H1 (cell line): Measurements from ENCODE around the gene ACHE. TPM values are rescaled to one million over a fixed set of nuclear protein-coding genes. Genes with fewer than 3 reads are reported as not detected.

Experiments
- CHD7 ChIP-seq: fragments of 300-600 bp; sonication (generic); IDR thresholded peaks from 2 replicates; pipeline ENCODE4 v1.7.1; 2012; ENCODE audit warnings: low read length, moderate library complexity, mild to moderate bottlenecking, inconsistent platforms; ENCODE audit not compliant: insufficient replicate concordance
- EGR1 ChIP-seq: IDR thresholded peaks from 2 replicates; pipeline ENCODE4 v1.6.1; 2011; ENCODE audit warnings: low read depth, low read length, borderline replicate concordance
- FOSL1 ChIP-seq: IDR thresholded peaks from 2 replicates; pipeline ENCODE4 v1.6.1; 2011; ENCODE audit warnings: mild to moderate bottlenecking, low read depth, low read length, moderate library complexity; ENCODE audit not compliant: insufficient read depth
- HDAC2 ChIP-seq, 2 experiments: fragments of 300-600 bp in 1 of 2; sonication (generic) in 1 of 2; IDR thresholded peaks; 2 replicates each; pipeline ENCODE4 v1.6.1; 2011 to 2012; ENCODE audit warnings: low read depth in 2 of 2, low read length in 2 of 2, mild to moderate bottlenecking in 2 of 2, moderate library complexity in 2 of 2, borderline replicate concordance in 1 of 2, inconsistent platforms in 1 of 2
- POU5F1 ChIP-seq: IDR thresholded peaks from 2 replicates; pipeline ENCODE4 v1.6.1; 2011; ENCODE audit warnings: low read depth, mild to moderate bottlenecking, low read length, moderate library complexity
- RNF2 ChIP-seq: fragments of 200-900, 300-1000 bp; sonication (generic); IDR thresholded peaks from 2 replicates; pipeline ENCODE4 v1.7.1; 2016; ENCODE audit warnings: borderline replicate concordance, low read depth, mild to moderate bottlenecking, antibody characterized with exemption, low read length; ENCODE audit not compliant: poor library complexity, severe bottlenecking; ENCODE audit errors: missing control alignments
- RXRA ChIP-seq: IDR thresholded peaks from 2 replicates; pipeline ENCODE4 v1.6.1; 2011; ENCODE audit warnings: low read depth, mild to moderate bottlenecking, low read length, moderate library complexity; ENCODE audit not compliant: insufficient read depth
- TAF1 ChIP-seq: IDR thresholded peaks from 2 replicates; pipeline ENCODE4 v1.6.1; 2011; ENCODE audit warnings: mild to moderate bottlenecking, low read depth, low read length
- polyA plus RNA-seq, 7 experiments: library from polyadenylated mRNA; depleted of rRNA in 3 of 7; stranded (reverse) in 5 of 7; unstranded in 2 of 7; fragments of >200 nt in 5 of 7; fragments of 200-250 nt in 2 of 7; gene quantifications; 1 replicate in 5 of 7; 2 replicates in 1 of 7; 4 replicates in 1 of 7; pipeline versions ENCODE4 v1.2.1 to v1.2.3, GENCODE V29; 2011 to 2013; ENCODE audit warnings: missing spikeins in 2 of 7, mixed read lengths in 2 of 7
- total RNA-seq: library from RNA; stranded (reverse); fragmentation: NEBNext Ultra II Directional; extraction: Animal tissue kit (Norgen Biotek cat#: 25700); gene quantifications from 2 replicates; pipeline ENCODE4 v1.2.1, GENCODE V29; 2021

ACHE gene
- total and polyA plus RNA-seq, 2 of the 8 experiments (the other 6 are each of a cell fraction or from before 2014, with no cell fraction given) = 1.4 to 4.3 TPM

- TF ChIP-seq CHD7 = no peak
- TF ChIP-seq RNF2 = no peak
- TF ChIP-seq RXRA = 0 out of 2 replicates have a peak, but pooled peaks have one; percentile 50
- peak; percentile 22; the same call in 1 of the 2 replicates for TF ChIP-seq EGR1
- no peak for TF ChIP-seq POU5F1
- peak; percentile 72 to 98; a peak in 2 of 4 replicates for TF ChIP-seq HDAC2 (IDR thresholded peaks at IDR 0.05; ENCODE audit: borderline replicate concordance in 1 of 2, low read depth in 2 of 2, low read length in 2 of 2)
- no peak for TF ChIP-seq FOSL1
- TF ChIP-seq TAF1 = peak; percentile 53; the same call in 1 of the 2 replicates
These were observed 43.4 kb downstream of the ACHE start, which contains the start of gene SLC12A9 (continued) for GRCh38 chr7:100852048-100852872.
